NCI-H524 treated with DMSO at 0.1 percent for 48 hours (cell line): ENCODE measurements around the gene NOS3.

Experiments used
- DNase-seq: peaks from one replicate; lab custom pipeline; 2025; lab: John Stamatoyannopoulos, UW

NOS3 gene

GRCh38 chr7:150990416-150991186 lies at the start of gene NOS3:
TSS of gene NOS3 (plus strand) at chr7:150991017. CDS start at chr7:150993804, 2,787 bp downstream.
- no peak for DNase-seq

DNA sequence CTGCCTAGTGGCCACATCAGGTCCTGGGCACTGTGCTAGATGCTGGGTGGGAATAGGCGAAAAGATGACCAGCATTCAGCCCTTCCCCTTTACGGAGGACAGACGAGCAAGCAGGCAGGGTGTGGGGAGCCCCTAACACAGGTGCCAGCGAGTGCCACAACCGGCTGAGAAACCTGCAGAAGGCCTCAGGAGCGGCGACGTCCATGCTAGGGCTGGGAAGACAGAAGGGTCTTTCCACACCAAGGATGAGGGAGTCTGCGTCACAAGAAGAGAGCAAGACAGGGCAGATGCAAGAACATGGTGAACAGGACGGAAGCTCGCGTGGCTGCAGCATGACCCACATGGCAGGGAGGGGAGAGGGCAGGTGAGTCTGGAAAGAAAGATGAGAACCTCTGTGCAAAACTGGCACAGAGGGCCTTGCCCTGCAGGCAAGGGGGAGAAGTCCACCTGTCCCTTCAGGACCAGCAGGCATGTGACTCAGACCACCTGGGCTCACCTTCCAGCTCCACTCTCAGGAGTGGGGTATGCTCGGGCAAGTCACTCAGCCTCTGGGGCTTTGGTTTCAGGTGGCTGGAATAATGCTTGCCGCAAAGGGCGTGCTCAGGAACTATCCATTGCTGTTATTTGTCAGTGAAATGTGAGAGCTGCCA lies 49.3 kb upstream of the NOS3 start:
- no peak for DNase-seq

GRCh38 chr7:150942001-150942590 lies 48.7 kb upstream of the NOS3 start:
- no peak for DNase-seq

DNA sequence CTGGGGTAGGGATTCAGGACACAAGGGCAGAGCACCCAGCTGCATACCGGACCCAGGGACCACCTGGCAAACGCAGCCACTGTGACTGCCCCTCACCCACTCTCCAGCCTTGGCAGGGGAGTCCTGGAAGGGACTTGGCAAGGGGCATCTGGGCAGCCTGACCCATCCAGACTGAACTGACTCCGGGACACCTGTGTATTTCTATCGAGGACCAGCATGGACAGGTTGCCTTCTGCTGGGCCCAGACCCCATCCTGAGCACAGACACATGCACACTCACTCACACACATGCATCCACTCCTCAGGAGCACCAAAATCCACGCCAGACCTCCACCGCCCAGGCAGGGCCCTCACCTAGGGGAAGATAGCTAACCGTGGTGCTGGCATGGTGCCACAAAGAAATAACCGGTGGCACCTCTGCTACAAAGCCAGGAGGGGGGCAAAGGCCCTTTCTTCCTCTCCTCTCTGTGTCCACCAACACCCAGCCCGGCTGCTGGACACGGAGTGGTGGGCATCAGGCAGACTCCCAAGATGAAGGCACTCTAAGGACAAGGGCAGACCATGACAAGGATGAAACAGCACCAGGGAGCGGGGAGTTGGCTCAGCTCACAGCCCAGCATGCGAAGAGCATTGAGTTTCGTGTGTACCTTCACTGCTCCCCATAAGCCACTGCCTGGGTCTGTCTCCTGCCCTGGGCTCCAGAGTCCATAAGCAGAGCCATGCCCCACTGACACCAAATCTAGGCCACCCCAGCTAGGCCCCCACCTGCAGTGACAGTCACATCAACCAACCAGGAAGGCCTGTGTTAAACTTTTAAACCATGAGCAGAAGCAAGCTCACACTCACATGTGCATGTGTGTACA lies 48.0 kb upstream of the NOS3 start:
- DNase-seq = no peak

GRCh38 chr7:150943453-150943814 lies 47.4 kb upstream of the NOS3 start:
- DNase-seq = no peak

DNA sequence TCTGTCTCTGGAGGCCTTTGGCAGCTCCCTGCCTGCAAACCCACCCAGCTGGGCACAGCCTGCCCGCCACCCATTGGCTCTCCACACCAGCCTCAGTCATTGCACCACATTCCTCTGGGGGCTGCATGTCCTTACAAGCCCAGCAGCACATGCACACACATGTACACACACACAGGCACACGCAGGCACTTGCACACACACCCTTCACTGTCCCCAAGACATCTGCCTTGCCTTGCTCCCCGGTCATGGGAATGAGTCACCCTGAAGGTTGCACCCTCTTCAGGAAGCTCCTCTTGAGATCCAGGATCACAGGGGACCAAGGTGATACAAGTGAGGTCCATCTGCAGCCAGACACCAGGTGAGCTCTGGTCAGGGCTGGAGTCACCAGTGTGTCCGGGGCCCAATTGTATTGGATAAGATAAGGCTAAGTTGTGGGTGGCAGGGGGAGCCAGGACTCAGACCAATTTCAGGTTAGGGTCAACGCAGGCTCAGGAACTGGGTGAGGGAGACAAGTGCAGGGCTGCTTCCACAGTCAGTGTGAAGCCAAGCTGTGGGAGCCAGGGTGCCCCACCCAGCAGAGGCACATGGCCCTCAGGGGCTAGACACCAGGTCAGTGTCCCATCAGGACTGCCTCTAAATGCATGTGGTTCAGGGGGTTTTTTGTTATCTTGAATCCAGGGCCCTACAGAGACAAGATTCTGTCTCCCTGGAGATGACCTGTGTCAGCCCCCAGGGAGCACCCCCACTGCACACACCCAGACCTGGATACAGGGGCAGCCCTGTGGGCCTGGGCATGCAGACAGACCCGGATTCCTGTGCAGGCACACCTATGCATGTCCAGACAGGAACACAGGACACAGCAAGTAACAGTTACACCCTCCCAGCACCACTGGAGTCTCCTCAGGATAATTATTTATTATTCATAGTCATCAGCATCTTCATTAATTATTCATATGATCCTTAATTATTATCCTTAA lies 46.5 kb upstream of the NOS3 start:
- DNase-seq = no peak

DNA sequence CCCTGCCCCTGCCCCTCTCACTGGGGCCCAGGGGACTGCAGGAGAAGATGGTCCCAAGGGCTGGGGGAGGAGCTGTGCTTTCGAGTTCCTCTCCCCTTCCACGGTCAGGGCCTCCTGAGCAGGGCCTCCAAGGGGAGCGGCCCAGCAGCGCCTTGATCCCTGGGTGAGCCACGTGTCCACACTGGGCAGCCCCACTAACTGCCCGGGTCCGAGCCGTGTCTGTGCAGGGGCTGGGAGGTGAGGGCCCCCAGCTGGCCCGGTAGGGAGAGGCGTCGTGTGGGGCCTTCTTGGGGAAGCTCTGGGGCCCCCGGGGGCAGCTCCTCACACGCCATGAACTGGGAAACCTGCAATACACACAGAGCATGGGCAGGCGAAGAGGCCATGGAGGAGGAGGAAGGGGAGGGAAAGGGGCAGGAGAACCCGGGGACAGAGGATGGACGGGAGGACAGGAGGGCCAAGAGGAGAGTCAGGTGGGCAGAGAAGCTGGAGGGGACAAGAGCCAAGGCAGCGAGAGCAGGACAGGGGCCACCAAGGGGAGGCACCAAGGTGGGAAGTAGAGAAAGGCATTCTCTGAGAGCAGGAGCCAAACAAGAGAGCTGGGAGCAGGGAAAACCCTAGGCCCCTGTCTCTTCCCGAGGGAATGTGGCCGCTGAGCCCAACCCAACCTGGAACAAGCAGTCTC lies 45.5 kb upstream of the NOS3 start:
- no peak for DNase-seq

- DNase-seq = no peak
These were observed 44.9 kb upstream of the NOS3 start for GRCh38 chr7:150945853-150946420.

GRCh38 chr7:150946421-150947240 lies 44.2 kb upstream of the NOS3 start:
- DNase-seq = no peak

DNA sequence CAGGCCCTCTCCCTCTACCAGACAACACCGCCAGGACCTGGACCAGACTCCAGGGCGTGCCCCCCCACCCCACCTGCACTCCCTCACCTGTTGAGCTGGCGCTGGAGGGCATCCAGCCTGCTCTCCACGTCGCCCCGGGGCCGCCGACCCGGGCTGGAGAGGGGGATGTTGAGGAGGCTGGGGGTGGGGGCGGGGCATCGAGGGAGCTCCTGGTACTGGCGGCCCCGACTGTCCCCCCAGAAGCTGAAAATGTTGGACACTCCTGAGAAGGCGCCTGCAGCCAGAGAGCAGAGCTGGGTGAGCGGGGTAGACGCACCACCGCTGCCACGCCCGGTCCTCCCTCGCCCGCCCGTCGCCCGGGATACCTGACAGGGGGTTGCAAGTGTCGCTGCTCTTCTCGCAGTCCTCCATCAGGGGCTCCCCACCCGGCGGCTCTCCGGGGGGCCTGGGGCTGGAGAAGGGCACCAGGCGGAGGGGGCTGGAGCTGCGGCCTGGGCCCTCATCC lies 43.5 kb upstream of the NOS3 start:
- no peak for DNase-seq

DNA sequence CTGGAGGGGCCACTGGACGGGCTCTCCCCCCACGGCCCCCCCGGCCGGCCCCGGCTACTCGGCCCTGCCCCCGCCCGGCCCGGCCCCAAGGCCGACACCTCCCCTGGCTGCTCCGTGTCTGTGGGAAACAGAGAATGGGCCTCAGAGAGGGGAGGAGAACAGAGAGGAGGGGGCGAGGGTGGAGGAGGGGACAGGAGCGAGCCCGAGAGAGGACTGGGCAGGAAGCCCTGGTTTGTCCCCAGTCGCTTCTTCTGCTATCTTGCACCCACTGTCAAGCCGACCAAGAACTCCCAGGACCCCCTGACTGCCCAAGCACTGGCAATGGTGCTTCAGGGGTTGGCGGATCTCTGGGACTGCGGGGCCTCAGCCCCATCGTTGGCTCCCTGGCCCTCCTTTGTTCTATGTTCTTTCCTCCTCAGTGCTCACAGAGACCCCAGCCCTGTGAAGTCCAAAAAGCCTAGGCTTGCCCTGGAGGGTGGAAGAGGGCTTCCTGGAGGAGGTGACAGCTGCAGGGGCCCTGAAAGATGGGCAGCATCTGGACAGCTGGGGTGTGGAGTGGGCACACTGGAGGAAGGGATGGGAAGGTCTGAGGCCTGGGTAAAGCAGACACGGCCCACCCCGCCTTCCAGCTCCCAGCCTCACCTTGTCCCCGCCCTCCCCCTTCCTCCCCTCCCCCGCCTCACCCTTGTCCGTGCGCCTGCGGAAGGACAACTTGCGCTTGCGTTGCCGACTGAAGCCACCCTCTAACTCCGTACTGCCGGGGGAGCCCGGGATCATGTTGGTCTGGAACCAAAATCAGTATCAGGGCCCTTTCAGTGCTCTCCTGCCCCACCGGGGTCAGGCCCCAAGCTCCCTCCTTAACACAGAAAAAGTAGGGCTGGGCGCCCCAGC lies 42.8 kb upstream of the NOS3 start:
- no peak for DNase-seq

DNA sequence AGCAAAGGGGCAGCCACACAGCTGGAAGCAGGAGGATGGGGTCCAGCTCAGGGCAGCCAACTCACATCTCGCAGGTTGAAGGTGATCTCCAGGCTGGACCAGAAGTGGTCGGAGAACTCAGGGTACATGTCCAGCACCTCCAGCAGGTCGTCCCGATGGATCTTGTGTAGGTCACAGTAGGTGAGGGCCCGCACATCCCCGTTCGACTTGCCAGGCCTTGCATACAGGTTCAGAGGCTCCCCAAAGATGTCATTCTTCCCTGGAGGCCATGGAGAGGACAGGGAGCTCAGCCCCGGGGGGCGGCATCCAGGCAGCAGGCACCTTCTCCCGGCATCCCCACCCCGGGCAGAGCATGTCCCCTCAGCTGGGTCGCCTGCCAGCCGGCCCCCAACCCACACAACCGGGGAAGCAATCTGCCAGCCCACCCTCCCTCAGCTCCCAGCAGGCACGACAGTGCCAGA lies 42.0 kb upstream of the NOS3 start:
- DNase-seq = no peak

GRCh38 chr7:150949564-150949963 lies 41.3 kb upstream of the NOS3 start:
- DNase-seq = no peak

DNA sequence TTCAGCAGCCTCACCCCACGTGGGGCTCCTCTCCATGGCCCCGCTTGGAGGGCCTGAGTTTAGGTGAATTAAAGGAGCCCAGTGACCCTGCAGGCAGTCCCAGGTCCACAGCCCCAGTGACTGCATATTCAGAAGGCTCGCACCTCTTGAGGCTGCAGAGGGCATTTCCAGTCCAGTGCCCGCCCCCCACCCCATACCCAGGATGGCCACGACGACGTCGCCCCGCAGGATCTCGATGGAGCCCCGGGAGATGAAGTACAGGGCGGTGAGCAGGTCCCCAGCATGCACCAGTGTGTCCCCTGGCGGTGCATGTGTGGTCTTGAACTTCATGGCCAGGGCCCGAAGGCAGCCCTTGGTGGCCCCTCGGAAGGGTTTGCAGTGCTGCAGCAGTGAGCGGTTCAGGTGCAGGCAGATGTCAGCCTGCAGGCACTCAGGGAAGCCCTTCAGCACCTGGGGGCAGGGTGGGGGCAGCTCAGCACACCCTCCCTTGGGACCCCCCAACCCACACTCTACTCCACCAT lies 40.8 kb upstream of the NOS3 start:
- no peak for DNase-seq

GRCh38 chr7:150950496-150951180 lies 40.2 kb upstream of the NOS3 start:
- DNase-seq = no peak

GRCh38 chr7:150951181-150951520 lies 39.7 kb upstream of the NOS3 start:
- DNase-seq = no peak

GRCh38 chr7:150951521-150951920 lies 39.3 kb upstream of the NOS3 start:
- DNase-seq = no peak
